Ishikawa (cell line): ENCODE measurements around the gene AAR2.

Source experiments
- EGR1 ChIP-seq: IDR thresholded peaks from 2 replicates; pipeline ENCODE4 v1.6.1; 2012
- FOXM1 ChIP-seq: IDR thresholded peaks from 2 replicates; pipeline ENCODE4 v1.6.1; 2012; ENCODE audit warnings: low read depth, borderline replicate concordance
- RAD21 ChIP-seq: IDR thresholded peaks from 2 replicates; pipeline ENCODE4 v1.6.1; 2012; ENCODE audit warnings: low read depth
- TEAD4 ChIP-seq: IDR thresholded peaks from 2 replicates; pipeline ENCODE4 v1.6.1; 2012
- TF ChIP-seq, protein P1 (sequence below): IDR thresholded peaks from 2 replicates; pipeline ENCODE4 v1.6.1; 2012; ENCODE audit warnings: low read depth, mild to moderate bottlenecking

DNA sequence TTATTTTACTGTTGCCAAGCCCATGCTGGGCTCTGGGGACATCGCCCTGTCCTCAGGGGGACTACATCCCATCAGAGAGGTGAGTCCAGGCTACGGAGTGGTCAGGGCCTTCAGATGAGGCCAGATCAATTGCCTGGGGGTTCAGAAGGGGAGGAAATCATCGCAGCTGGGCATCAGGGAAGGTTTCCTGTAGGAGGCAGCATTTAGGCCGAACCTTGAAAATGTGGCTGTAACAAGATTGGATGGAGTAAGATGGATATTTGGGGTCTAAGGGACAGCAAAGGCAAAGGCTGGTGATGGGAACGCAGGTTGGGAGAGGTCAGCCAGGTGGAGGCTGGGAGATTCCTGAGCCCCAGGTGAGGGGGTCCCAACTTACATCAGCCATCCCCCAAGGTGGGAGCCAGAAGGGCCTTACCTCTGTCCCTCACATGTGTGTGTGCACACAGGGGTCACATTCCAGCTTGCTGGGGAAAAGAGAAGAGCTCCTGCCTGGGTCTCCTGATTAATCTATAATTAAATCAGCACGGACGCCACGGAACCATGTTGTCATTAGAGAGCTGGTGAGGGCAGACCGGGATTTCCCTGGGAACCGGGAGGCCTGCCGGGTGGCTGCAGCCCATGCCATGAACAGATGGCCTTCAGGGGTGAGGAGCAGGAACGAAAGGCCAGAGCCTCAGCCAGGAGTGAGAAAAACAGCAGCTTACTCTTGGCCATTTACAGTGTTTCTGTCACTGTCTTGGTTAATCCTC is 39.3 kb downstream of the AAR2 start:
- TF ChIP-seq, protein P1, sequence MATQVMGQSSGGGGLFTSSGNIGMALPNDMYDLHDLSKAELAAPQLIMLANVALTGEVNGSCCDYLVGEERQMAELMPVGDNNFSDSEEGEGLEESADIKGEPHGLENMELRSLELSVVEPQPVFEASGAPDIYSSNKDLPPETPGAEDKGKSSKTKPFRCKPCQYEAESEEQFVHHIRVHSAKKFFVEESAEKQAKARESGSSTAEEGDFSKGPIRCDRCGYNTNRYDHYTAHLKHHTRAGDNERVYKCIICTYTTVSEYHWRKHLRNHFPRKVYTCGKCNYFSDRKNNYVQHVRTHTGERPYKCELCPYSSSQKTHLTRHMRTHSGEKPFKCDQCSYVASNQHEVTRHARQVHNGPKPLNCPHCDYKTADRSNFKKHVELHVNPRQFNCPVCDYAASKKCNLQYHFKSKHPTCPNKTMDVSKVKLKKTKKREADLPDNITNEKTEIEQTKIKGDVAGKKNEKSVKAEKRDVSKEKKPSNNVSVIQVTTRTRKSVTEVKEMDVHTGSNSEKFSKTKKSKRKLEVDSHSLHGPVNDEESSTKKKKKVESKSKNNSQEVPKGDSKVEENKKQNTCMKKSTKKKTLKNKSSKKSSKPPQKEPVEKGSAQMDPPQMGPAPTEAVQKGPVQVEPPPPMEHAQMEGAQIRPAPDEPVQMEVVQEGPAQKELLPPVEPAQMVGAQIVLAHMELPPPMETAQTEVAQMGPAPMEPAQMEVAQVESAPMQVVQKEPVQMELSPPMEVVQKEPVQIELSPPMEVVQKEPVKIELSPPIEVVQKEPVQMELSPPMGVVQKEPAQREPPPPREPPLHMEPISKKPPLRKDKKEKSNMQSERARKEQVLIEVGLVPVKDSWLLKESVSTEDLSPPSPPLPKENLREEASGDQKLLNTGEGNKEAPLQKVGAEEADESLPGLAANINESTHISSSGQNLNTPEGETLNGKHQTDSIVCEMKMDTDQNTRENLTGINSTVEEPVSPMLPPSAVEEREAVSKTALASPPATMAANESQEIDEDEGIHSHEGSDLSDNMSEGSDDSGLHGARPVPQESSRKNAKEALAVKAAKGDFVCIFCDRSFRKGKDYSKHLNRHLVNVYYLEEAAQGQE, result no peak
- TF ChIP-seq EGR1, result no peak
- no peak for TF ChIP-seq FOXM1
- TF ChIP-seq TEAD4, result no peak
- no peak for TF ChIP-seq RAD21
